ENCODE results near the gene C19orf73.

The C19orf73 gene

DNA sequence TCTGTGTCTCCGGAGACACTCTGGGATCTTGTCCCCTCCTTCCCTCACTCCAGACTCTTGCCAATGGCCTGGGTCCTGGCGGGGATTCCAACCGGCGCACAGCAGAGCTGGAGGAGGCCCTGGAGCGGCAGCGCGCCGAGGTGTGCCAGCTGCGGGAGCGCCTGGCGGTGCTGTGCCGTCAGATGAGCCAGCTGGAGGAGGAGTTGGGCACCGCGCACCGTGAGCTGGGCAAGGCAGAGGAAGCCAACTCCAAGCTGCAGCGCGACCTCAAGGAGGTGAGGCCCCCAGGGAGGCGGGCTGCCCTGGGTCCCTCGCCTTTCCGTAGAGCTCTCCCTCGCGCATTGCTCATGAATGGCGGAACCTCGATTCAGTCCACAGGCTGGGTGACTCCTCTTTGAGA is 11.4 kb upstream of the C19orf73 start:
- TF ChIP-seq ZNF8 (CRISPR knock-in tag; IDR thresholded peaks at IDR 0.05) (no peak), ZNF70 (CRISPR knock-in tag; IDR thresholded peaks at IDR 0.05) (no peak), ZFP30 (CRISPR knock-in tag; IDR thresholded peaks at IDR 0.05) (no peak), ISL1 (CRISPR knock-in tag; IDR thresholded peaks at IDR 0.05) (no peak), TCF4 (CRISPR knock-in tag; IDR thresholded peaks at IDR 0.05; ENCODE audit: borderline replicate concordance) (no peak), OSR1 (CRISPR knock-in tag; IDR thresholded peaks at IDR 0.05) (no peak), RARB (CRISPR knock-in tag; IDR thresholded peaks at IDR 0.05) (no peak)
- TF ChIP-seq, protein P1, sequence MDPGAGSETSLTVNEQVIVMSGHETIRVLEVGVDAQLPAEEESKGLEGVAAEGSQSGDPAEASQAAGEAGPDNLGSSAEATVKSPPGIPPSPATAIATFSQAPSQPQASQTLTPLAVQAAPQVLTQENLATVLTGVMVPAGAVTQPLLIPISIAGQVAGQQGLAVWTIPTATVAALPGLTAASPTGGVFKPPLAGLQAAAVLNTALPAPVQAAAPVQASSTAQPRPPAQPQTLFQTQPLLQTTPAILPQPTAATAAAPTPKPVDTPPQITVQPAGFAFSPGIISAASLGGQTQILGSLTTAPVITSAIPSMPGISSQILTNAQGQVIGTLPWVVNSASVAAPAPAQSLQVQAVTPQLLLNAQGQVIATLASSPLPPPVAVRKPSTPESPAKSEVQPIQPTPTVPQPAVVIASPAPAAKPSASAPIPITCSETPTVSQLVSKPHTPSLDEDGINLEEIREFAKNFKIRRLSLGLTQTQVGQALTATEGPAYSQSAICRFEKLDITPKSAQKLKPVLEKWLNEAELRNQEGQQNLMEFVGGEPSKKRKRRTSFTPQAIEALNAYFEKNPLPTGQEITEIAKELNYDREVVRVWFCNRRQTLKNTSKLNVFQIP (CRISPR knock-in tag; IDR thresholded peaks at IDR 0.05; ENCODE audit: borderline replicate concordance, low read depth): no peak
- no peak for ATAC-seq

DNA sequence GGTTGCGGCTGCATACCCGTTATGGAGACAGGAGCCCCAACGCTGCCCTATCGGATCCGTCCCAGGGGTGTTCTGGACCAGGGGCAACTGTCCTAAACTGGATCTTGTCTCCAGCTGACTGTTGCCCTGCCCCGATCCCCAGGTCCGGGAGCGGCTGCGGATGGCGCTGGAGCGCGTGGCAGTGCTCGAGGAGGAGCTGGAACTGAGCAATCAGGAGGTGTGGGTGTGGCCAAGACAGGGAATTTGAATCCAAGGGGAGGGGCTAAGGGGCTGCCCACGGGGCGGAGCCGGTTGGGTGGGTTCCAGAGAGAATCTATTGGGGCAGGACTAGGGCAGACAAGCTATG is 10.3 kb upstream of the C19orf73 start:
- ATAC-seq: no peak
- TF ChIP-seq, protein P2, sequence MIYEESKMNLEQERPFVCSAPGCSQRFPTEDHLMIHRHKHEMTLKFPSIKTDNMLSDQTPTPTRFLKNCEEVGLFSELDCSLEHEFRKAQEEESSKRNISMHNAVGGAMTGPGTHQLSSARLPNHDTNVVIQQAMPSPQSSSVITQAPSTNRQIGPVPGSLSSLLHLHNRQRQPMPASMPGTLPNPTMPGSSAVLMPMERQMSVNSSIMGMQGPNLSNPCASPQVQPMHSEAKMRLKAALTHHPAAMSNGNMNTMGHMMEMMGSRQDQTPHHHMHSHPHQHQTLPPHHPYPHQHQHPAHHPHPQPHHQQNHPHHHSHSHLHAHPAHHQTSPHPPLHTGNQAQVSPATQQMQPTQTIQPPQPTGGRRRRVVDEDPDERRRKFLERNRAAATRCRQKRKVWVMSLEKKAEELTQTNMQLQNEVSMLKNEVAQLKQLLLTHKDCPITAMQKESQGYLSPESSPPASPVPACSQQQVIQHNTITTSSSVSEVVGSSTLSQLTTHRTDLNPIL (CRISPR knock-in tag; IDR thresholded peaks at IDR 0.05; ENCODE audit: low read depth): no peak
- TF ChIP-seq, protein P3, sequence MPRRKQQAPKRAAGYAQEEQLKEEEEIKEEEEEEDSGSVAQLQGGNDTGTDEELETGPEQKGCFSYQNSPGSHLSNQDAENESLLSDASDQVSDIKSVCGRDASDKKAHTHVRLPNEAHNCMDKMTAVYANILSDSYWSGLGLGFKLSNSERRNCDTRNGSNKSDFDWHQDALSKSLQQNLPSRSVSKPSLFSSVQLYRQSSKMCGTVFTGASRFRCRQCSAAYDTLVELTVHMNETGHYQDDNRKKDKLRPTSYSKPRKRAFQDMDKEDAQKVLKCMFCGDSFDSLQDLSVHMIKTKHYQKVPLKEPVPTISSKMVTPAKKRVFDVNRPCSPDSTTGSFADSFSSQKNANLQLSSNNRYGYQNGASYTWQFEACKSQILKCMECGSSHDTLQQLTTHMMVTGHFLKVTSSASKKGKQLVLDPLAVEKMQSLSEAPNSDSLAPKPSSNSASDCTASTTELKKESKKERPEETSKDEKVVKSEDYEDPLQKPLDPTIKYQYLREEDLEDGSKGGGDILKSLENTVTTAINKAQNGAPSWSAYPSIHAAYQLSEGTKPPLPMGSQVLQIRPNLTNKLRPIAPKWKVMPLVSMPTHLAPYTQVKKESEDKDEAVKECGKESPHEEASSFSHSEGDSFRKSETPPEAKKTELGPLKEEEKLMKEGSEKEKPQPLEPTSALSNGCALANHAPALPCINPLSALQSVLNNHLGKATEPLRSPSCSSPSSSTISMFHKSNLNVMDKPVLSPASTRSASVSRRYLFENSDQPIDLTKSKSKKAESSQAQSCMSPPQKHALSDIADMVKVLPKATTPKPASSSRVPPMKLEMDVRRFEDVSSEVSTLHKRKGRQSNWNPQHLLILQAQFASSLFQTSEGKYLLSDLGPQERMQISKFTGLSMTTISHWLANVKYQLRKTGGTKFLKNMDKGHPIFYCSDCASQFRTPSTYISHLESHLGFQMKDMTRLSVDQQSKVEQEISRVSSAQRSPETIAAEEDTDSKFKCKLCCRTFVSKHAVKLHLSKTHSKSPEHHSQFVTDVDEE (CRISPR knock-in tag; IDR thresholded peaks at IDR 0.05): no peak
- no peak for TF ChIP-seq ARNTL (CRISPR knock-in tag; IDR thresholded peaks at IDR 0.05; ENCODE audit: borderline replicate concordance, low read depth)
- TF ChIP-seq ZNF70 (CRISPR knock-in tag; IDR thresholded peaks at IDR 0.05): no peak
- no peak for TF ChIP-seq PPARA (CRISPR knock-in tag; IDR thresholded peaks at IDR 0.05; ENCODE audit: borderline replicate concordance)
- TF ChIP-seq SNAI2 (CRISPR knock-in tag; IDR thresholded peaks at IDR 0.05): no peak
- no peak for TF ChIP-seq ZFP3 (CRISPR knock-in tag; IDR thresholded peaks at IDR 0.05)
- TF ChIP-seq, protein P4, sequence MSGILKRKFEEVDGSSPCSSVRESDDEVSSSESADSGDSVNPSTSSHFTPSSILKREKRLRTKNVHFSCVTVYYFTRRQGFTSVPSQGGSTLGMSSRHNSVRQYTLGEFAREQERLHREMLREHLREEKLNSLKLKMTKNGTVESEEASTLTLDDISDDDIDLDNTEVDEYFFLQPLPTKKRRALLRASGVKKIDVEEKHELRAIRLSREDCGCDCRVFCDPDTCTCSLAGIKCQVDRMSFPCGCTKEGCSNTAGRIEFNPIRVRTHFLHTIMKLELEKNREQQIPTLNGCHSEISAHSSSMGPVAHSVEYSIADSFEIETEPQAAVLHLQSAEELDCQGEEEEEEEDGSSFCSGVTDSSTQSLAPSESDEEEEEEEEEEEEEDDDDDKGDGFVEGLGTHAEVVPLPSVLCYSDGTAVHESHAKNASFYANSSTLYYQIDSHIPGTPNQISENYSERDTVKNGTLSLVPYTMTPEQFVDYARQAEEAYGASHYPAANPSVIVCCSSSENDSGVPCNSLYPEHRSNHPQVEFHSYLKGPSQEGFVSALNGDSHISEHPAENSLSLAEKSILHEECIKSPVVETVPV (CRISPR knock-in tag; IDR thresholded peaks at IDR 0.05): no peak
- no peak for TF ChIP-seq GLIS3 (CRISPR knock-in tag; IDR thresholded peaks at IDR 0.05)
- no peak for TF ChIP-seq ZFP30 (CRISPR knock-in tag; IDR thresholded peaks at IDR 0.05)
- TF ChIP-seq ZC3H10 (CRISPR knock-in tag; IDR thresholded peaks at IDR 0.05): no peak
- TF ChIP-seq ZNF565 (CRISPR knock-in tag; conservative IDR thresholded peaks at IDR 0.05; ENCODE audit: low read depth): no peak
- TF ChIP-seq, protein P1 (CRISPR knock-in tag; IDR thresholded peaks at IDR 0.05; ENCODE audit: borderline replicate concordance, low read depth): no peak
- TF ChIP-seq RARB (CRISPR knock-in tag; IDR thresholded peaks at IDR 0.05): no peak
- no peak for TF ChIP-seq ZNF8 (CRISPR knock-in tag; IDR thresholded peaks at IDR 0.05)
- no peak for TF ChIP-seq TOX (CRISPR knock-in tag; IDR thresholded peaks at IDR 0.05; ENCODE audit: borderline replicate concordance)

DNA sequence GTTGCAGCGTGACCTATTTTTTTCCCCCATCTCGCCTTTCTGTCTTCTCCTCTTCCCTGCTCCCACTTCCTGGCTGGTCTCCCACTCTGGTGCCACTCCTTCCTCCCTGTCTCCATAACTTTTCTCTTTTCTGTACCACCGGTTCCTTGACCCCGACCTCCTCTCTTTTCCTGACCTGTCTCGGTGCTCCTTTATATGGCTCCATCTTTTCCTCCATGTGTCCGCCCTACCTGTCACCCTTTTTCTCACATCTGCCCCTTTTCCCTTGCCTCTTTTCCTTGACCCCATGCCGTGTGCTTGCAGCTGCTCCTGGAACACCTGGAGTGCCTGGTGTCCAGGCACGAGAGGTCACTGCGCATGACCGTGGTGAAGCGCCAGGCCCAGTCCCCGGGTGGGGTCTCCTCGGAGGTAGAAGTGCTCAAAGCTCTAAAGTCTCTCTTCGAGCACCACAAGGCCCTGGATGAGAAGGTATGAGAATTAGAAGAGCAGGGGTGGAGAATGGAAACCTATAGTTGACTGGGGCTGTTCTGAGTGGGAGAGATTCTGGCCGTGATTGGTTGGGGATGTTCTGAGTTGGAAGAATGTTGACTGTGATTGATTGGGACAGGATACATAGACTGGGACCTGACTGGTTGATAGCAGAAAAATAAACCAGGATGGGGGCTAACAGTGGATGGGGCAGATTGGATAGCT is 9.7 kb upstream of the C19orf73 start:
- no peak for ATAC-seq

More for the DNA sequence above, 9.7 kb upstream of the C19orf73 start:
- TF ChIP-seq PPARA (CRISPR knock-in tag; IDR thresholded peaks at IDR 0.05; ENCODE audit: borderline replicate concordance): no peak
- TF ChIP-seq ZNF70 (CRISPR knock-in tag; IDR thresholded peaks at IDR 0.05): no peak
